HG03066 (cell line): ENCODE data around the gene YKT6.
"Not testable (repeated sequence)": the region's sequence is repeated elsewhere in the genome, so short reads cannot be mapped to it uniquely, and the experiment has no call there.

Experiments
- ATAC-seq: cut with Tn5 transposase; IDR thresholded peaks from one replicate; pipeline ENCODE4 v1.9.1; 2021; ENCODE audit warnings: low read depth; ENCODE audit not compliant: unreplicated experiment

The YKT6 gene

GRCh38 chr7:44171901-44172300, 28.9 kb upstream of the YKT6 start:
- not testable (repeated sequence) for ATAC-seq

GRCh38 chr7:44172352-44172751, 28.4 kb upstream of the YKT6 start:
- no peak for ATAC-seq

- ATAC-seq, result no peak
Observed at GRCh38 chr7:44172803-44173424, 27.9 kb upstream of the YKT6 start.

- no peak for ATAC-seq
Observed at GRCh38 chr7:44173911-44174693, 26.7 kb upstream of the YKT6 start.

GRCh38 chr7:44174694-44174948, 26.2 kb upstream of the YKT6 start:
- ATAC-seq, result not testable (repeated sequence)

- ATAC-seq, result no peak
Observed at GRCh38 chr7:44175730-44176129, 25.0 kb upstream of the YKT6 start.

GRCh38 chr7:44176486-44176885, 24.3 kb upstream of the YKT6 start:
- ATAC-seq, result no peak

- no peak for ATAC-seq
Observed at GRCh38 chr7:44177570-44178131, 23.1 kb upstream of the YKT6 start.

- no peak for ATAC-seq
Observed at GRCh38 chr7:44180631-44181030, 20.1 kb upstream of the YKT6 start.

- ATAC-seq, result no peak
Observed at GRCh38 chr7:44182827-44183226, 18.0 kb upstream of the YKT6 start.

- no peak for ATAC-seq
Observed at GRCh38 chr7:44183386-44183785, 17.4 kb upstream of the YKT6 start.

GRCh38 chr7:44184206-44184872, 16.4 kb upstream of the YKT6 start:
- ATAC-seq, result no peak

- ATAC-seq, result no peak
Observed at GRCh38 chr7:44184873-44185446, 15.8 kb upstream of the YKT6 start.

GRCh38 chr7:44185729-44186128, 15.0 kb upstream of the YKT6 start:
- no peak for ATAC-seq

- ATAC-seq, result no peak
Observed at GRCh38 chr7:44186736-44187135, 14.0 kb upstream of the YKT6 start.

- ATAC-seq, result no peak
Observed at GRCh38 chr7:44187636-44188416, 13.0 kb upstream of the YKT6 start.

- ATAC-seq, result no peak
Observed at GRCh38 chr7:44188480-44189225, 12.1 kb upstream of the YKT6 start.

GRCh38 chr7:44189286-44189992, 11.3 kb upstream of the YKT6 start, which contains the start of gene GCK:
Gene GCK, minus strand, starts transcription at chr7:44189439. Its CDS starts 486 bp downstream, at chr7:44188953.
- no peak for ATAC-seq
